Adrenal gland (tissue), 5 donors: ENCODE results near the gene YTHDF1.

ENCODE experiments used
- POLR2A ChIP-seq, 2 donors: fragments of 450-650 bp; IDR thresholded peaks; one replicate each; pipeline ENCODE4 v1.6.1; 2017; ENCODE audit warnings: antibody characterized with exemption in 2 of 2, mild to moderate bottlenecking in 2 of 2, moderate library complexity in 1 of 2
- TF ChIP-seq, protein P1 (sequence below), 6 experiments: fragments of 450-650 bp in 4 of 6; fragments of 200-600 bp in 2 of 6; sonication (generic) in 1 of 6; IDR thresholded peaks; 1 replicate in 5 of 6; 2 replicates in 1 of 6; pipeline versions ENCODE4 v1.5.1 to v1.8.0; 2016 to 2021; ENCODE audit warnings: antibody characterized with exemption in 6 of 6, mild to moderate bottlenecking in 2 of 6, moderate library complexity in 1 of 6
- donor health status: DM: no; HTN: no; CAD: no.

DNA sequence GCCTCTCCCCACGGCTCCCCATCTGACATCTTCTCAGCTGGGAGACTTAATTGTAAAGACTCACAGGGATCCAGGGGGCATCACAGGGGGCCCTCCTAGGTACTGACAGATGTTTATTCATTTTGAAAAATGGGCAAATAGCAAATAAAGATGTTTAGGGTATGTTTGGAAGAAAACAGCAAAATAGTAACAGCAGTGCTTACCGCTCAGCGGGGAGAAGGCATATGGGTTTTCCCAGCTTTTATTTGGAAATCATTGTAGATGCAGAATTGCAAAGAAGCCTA, 17.1 kb upstream of the YTHDF1 start:
- TF ChIP-seq, protein P1, sequence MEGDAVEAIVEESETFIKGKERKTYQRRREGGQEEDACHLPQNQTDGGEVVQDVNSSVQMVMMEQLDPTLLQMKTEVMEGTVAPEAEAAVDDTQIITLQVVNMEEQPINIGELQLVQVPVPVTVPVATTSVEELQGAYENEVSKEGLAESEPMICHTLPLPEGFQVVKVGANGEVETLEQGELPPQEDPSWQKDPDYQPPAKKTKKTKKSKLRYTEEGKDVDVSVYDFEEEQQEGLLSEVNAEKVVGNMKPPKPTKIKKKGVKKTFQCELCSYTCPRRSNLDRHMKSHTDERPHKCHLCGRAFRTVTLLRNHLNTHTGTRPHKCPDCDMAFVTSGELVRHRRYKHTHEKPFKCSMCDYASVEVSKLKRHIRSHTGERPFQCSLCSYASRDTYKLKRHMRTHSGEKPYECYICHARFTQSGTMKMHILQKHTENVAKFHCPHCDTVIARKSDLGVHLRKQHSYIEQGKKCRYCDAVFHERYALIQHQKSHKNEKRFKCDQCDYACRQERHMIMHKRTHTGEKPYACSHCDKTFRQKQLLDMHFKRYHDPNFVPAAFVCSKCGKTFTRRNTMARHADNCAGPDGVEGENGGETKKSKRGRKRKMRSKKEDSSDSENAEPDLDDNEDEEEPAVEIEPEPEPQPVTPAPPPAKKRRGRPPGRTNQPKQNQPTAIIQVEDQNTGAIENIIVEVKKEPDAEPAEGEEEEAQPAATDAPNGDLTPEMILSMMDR (IDR thresholded peaks at IDR 0.05), result no peak
- TF ChIP-seq POLR2A (IDR thresholded peaks at IDR 0.05), result no peak
